GM18520 (cell line): ENCODE results near the gene RGS6.

Experiments
- ATAC-seq: cut with Tn5 transposase; IDR thresholded peaks from one replicate; pipeline ENCODE4 v1.9.1; 2021; ENCODE audit not compliant: unreplicated experiment

RGS6 gene

DNA sequence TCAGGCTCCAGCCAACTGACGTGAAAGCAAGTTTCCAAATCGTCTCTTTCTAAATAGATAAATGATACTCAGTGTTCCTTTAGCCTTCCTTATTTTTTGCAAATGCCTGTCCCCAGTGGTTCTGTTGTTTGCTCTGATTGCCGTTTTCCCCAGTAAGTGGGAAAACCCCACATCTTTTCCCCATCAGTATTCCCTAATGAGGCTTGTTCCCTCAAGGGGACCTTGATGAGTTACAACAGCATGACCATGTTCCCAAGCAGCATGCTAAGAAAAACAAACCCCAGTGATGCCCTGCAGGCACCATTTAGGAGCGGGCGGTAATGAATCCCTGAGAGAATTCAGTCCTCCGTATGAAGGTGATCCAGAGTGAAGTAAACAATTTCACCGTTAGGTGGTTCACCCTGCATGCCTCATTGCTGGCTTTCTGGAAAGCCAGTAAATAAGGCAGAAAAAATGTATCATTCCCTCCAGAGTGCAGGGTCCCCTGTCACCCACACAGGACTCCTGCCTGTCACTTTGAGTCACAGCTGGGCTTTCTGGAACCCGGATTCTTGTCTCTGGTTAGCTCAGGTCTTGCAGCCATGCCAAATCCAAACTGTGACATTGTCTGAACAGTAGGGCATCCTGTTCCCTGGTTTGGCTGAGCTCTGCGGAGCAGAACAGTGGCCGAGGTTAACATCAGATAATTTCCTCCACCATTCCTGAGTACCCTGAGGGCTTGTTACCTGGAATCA is 222.6 kb downstream of the RGS6 start:
- no peak for ATAC-seq

DNA sequence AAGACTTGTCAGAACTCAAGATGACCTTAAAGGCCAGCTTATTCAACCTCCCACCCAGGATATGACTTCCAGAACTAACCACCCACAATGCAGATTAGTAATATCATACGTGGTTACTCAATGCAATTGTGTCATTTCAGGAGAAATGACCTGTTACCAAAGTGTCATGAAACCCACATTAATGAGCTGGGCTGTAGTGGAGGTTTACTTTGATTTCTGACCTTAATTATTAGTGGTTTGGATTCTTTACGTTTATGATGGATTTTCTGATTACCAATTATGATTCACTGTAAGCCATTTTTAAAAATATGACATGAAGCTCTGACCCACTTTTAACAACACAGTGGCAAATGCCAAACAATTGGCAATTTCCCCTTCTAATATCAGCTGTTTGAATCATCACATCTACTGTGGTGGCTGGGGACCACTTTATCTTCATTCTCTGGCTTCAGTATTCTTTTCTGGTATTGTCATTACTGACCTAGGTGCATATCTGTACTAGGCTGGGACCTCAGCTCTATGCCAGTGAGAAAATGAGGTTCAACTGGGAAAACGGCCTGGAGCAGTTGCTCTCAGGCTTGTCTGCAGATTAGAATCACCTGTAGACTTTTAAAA is 223.3 kb downstream of the RGS6 start:
- ATAC-seq, result no peak

DNA sequence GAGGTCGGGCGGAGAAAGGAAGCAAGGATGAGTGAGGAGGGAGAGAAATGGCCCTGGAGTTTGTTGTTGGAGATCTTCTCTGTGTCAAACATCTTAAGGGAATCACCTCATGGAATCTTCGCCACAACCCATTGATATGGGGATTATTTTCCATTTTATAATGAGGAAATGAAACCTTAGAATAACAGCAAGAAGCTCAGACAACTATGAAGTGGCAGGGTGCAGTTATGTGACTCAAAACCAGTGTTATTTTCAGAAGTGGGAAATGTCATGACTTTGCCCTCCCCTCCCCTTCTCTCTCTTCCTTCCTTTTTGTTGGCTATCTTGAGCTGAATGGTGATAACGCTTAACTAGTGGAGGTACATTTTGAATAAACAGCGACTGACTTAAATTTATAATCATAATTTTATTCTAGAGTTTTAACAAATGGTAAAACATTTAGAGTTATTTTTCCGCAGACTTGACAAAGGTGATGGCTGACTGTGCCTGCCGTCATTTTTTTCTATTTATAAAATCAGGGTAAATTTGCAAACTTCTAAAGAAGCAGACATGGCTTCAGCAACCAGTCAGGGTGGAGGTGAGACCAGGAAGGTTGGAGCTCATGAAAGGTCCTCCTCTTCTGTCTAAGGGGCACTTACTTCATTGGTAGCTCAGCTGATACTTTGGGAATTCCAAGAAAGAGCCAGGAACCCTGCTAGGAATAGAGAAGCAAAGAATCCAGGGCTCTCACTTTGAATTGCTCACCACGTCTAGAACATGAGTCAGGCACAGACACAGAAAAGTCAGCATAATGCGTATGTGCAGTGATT is 232.4 kb downstream of the RGS6 start:
- no peak for ATAC-seq

DNA sequence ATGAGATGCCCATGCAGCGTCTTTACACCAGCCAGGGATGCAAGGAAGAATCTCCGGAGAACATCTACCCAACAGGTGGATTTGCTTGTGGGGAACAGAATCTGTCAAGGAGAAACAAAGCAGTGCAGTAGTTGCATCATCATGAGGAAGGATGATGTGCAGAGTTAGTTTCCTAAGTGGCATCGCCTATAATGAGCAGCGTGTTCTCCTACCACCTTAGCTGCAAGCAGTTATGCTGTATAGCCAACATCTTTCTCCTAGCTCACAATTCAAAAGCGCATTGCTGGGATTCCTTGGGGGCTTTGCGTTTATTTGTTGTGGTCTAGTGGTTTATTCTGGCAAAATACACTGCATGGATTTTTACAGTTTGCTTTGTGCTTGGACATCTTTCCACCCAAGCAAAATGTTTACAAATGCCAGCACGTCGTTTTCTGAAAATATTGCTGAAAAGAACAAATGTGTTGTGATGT is 233.0 kb downstream of the RGS6 start:
- ATAC-seq, result no peak

DNA sequence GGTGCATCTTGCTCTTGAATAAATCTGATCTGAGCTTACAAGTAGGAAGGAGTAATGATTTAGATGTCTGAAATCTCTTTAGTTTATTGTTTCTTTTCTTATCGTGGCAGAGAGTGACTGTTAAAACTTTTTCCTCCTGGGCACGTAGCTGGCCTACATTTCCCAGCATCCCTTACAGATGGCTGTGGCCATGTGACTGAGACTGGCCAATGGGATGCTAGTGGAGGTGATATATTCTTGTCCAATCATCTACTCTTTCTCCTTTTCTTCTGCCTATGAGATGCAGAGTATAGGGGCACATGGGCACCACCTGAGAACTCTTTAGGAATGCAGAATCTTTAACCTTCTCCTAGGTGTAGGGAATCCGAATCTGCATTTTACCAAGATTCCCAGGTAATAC is 237.3 kb downstream of the RGS6 start:
- ATAC-seq, result no peak

- no peak for ATAC-seq
Measured at GRCh38 chr14:72172049-72172448, 239.8 kb downstream of the RGS6 start.

- no peak for ATAC-seq
Measured at GRCh38 chr14:72172597-72172996, 240.4 kb downstream of the RGS6 start.

DNA sequence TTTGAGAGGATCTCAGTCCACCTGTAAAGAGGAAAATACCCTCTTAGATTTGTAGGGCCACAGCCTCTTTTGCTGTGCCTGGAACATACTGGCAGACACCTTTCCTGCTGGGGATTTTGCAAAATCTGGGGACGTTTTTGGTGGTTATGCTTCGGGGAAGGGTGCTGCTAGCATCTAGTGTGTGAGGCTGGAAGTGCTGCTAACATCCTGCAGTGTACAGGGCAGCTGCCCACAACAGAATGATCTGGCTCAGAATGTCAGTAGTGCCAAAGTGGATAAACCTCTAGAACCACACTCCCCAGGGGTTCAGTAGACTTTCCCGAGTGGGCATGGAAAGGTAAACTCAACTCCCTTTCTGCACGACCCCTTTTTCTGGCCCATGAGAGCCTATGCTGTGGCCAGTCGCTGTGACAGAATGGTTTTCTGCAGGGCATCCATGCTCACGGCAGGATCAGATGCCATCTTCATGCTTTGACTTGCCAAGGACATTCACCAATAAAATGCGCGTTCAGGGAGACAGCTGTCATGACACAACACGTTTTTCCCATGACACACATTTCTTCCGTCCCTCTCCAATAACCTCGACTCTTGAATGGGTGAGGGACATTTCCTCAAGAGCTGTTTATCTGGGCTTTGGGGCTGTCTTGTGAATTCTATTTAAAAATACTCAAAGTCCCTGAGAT is 240.9 kb downstream of the RGS6 start:
- ATAC-seq, result no peak

- ATAC-seq, result no peak
Measured at GRCh38 chr14:72177251-72177650, 245.0 kb downstream of the RGS6 start.

DNA sequence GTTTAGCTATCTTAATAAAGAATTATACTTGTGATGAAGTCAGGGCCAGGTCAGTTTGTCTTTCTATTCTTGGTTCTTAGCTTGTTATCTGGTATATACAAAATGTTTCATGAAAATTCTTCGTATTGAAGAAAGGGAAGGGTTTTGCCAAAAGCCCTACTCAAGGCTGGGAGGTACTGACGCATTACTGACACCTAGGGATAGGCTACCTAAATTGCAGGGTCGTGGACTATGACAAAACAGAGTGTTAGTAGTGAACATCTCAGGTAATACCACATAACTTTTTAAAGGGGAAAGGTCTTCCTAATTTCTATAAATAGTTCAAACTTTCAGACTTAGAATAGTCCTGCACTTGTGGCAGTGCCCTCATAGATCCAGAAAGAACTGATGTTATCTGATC is 246.3 kb downstream of the RGS6 start:
- ATAC-seq, result no peak

DNA sequence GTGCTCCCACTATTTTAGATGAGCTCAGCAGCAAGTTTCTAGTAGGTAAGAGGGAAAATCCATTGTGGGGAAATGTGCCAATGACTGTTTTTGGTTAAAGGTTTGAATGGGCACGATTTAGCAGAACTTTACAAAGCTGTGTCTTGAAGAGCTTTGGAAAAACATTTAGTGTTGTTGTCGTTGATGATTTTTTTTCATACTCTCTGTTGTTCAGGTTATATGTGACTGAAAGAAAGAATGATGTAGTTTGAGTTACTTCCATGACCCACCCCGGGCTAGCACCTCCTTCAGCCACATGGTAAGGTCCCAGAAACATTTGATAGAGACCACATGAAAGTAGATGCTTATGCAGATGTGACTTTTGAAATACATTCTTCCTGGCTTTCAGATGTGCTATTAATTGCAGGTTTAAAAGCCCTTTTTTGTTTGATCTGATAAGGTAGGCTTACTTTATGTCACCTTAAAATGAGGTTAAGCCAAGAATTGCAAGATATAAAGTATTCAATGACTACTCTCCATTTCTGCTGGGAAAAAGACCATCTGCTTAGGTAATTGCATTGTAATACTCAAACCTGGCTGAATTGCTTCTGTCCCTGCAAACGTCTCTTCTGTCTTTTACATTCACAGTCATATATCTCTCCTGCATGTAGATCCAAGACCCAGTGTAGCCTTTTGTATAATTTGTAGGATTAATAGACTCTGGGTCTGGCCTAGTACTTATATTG is 250.6 kb downstream of the RGS6 start:
- no peak for ATAC-seq

- no peak for ATAC-seq
Measured at GRCh38 chr14:72183631-72184030, 251.4 kb downstream of the RGS6 start.

DNA sequence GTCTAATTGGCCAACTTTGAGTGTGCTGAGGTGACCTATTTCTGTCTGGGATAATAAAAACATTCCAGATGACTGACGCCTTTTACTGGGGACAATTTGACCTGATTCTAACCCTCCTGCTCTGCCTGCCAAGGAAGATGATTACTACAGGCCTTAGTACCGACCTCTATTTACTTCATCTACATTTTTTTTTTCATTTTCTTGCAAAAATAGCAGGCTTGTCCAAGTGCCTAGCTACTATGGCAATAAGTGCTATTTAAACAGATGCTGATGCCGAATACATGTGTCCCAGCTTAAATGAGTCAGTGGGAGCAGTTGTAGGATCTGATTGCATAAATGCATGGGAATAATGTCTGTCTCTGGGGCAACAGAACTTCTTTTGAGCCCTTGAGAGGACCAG is 254.3 kb downstream of the RGS6 start:
- ATAC-seq, result no peak

GRCh38 chr14:72196237-72197015 is 264.2 kb downstream of the RGS6 start:
- no peak for ATAC-seq

GRCh38 chr14:72201645-72202044 is 269.4 kb downstream of the RGS6 start:
- no peak for ATAC-seq

DNA sequence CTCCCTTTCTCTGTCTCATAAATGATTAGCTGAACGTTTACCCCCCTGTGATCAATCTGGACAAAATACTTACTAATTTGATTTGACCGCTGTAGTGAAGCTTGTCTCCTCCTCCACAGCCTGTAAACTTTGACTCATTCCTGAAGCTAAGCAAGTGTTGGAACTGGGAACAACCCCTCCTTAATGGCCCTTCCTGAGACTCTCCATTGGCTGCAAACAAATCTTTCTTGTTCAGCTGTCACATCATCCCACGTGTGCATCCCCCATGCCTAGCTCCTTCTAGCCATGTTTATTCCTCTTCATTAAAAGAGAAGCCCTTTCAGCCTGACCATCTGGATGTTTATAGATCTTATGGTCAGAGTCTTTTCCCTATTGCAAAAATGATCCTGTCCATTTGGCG is 281.2 kb downstream of the RGS6 start:
- no peak for ATAC-seq

DNA sequence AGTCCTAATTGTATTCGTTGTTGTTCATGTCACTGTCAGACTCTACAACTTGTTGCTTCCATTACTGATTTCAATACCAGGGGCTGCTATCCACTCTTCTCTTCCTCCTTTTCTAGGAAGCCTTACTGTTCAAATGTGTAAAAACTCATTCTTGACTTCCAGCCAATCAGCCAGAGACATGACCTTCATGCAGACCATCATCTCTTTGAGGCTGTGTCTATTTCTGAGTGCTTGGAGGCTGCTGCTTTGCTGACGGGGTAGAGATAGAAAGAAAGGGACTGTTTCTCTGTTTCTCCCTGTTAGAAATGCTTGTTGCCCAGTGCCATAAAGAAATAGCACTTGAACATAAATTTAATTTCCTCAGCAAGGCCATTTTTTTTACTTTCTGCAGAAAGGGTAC is 282.9 kb downstream of the RGS6 start:
- no peak for ATAC-seq

DNA sequence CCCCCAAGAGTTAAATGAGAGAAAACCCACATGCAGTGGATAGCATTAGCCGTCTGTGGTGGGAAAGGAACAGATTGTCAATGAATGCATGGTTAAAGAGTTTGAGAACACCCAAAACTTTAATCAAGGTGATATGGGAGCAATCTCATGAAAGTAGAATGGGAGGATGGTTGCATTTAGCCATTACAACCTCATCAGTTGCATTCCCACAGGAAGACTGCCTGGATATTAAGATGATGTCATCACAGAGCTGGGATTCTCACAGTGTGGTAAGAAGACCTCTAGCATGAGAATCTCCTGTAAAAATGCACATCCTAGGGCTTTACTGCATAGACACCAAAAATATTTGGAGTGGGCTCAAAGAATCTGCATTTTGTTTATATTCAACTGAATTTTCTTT is 284.9 kb downstream of the RGS6 start:
- no peak for ATAC-seq

- ATAC-seq, result no peak
Measured at GRCh38 chr14:72222046-72222445, 289.8 kb downstream of the RGS6 start.

GRCh38 chr14:72236629-72237028 is 304.4 kb downstream of the RGS6 start:
- ATAC-seq, result no peak
